Hepatocyte (in vitro differentiated cells): ENCODE results near the gene MARK2.

ENCODE experiments used
- EZH2 ChIP-seq: fragments of 200-600 bp; sonication (generic); IDR thresholded peaks from 2 replicates; pipeline ENCODE4 v1.6.1; 2016; ENCODE audit warnings: antibody characterized with exemption, mild to moderate bottlenecking, borderline replicate concordance
- TF ChIP-seq, protein P1 (sequence below): fragments of 200-600 bp; sonication (generic); IDR thresholded peaks from 2 replicates; pipeline ENCODE4 v1.5.1; 2016; ENCODE audit warnings: antibody characterized with exemption, mild to moderate bottlenecking; ENCODE audit not compliant: poor library complexity

DNA sequence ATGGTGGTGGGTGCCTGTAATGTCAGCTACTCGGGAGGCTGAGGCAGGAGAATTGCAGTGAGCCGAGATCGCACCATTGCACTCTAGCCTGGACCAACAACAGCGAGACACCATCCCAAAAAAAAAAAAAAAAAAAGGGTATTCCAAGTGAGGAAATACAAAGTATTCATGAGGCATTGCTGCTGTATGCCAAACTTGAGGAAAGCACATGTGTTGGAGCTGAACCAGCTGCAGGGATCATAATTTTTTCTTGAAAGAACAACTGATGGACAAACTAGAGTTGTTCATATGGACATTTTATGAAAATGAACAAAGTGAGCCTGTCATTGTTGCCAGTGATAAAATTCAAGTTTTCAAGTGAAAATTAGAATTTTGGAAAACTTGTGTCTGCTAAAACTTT is 15.8 kb downstream of the MARK2 start:
- TF ChIP-seq, protein P1, sequence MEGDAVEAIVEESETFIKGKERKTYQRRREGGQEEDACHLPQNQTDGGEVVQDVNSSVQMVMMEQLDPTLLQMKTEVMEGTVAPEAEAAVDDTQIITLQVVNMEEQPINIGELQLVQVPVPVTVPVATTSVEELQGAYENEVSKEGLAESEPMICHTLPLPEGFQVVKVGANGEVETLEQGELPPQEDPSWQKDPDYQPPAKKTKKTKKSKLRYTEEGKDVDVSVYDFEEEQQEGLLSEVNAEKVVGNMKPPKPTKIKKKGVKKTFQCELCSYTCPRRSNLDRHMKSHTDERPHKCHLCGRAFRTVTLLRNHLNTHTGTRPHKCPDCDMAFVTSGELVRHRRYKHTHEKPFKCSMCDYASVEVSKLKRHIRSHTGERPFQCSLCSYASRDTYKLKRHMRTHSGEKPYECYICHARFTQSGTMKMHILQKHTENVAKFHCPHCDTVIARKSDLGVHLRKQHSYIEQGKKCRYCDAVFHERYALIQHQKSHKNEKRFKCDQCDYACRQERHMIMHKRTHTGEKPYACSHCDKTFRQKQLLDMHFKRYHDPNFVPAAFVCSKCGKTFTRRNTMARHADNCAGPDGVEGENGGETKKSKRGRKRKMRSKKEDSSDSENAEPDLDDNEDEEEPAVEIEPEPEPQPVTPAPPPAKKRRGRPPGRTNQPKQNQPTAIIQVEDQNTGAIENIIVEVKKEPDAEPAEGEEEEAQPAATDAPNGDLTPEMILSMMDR, result no peak
- no peak for TF ChIP-seq EZH2
